HG02678 (cell line): ENCODE measurements around the gene SEPHS1.

Source experiments
- ATAC-seq: cut with Tn5 transposase; IDR thresholded peaks from one replicate; pipeline ENCODE4 v1.9.1; 2021; ENCODE audit warnings: mild to moderate bottlenecking, moderate library complexity; ENCODE audit not compliant: unreplicated experiment

The SEPHS1 gene

DNA sequence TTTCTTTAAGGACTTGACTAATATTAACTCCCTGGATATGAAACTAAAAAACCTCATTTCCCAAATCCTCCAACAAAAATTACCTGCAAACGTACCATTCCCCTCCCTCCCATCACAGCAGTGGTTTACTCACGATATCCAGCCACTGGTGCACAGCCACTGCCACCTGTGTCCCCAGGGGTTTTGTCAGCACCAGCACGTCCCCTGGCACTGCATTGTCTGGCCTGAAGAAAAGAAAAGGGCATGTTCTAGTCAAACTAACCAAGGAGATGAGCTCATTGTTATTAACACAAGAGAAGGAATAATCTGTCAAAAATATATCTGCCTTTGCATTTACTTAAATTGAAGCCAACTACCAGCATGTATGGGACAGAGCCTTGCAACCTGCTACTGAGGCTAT, 18.5 kb downstream of the SEPHS1 start:
- no peak for ATAC-seq

GRCh38 chr10:13328613-13329012, 19.5 kb downstream of the SEPHS1 start:
- no peak for ATAC-seq

DNA sequence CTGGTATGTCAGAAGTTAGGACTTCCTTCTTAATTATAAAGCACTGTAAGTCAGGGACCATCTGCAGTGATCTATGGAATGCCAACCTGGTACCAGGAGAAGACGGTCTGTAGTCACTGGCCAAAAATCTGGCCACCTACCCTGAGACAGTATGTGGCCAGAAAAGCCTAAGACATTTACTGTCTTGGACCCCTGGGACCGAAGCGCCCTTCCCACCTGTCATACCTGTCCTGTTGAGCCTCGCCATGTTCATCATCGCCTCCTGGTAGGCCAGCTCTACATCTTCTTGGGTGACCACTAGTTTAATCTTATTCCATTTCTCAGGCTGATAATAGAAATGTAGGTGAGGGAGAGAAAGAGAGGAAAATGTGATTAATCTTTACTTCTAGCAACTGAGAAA, 20.0 kb downstream of the SEPHS1 start:
- ATAC-seq = no peak

DNA sequence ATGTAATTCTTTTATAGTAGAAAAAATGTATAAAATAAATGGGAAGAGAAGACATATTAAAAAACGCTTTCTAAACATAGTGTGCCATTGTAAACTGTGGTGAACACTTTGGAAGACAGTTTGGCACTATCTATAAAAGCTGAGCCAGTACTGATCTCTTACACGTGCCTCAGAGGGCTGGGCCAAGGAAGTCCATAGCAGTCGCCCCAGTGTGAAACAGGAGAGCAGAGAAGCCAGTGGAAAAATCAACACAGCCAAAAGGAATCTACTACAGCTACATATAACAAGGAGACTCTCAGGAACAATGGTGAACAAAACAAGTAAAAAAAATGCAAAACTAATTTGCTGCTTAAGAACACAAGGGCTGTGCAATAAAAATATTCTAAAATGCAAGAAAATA, 20.6 kb downstream of the SEPHS1 start:
- no peak for ATAC-seq

DNA sequence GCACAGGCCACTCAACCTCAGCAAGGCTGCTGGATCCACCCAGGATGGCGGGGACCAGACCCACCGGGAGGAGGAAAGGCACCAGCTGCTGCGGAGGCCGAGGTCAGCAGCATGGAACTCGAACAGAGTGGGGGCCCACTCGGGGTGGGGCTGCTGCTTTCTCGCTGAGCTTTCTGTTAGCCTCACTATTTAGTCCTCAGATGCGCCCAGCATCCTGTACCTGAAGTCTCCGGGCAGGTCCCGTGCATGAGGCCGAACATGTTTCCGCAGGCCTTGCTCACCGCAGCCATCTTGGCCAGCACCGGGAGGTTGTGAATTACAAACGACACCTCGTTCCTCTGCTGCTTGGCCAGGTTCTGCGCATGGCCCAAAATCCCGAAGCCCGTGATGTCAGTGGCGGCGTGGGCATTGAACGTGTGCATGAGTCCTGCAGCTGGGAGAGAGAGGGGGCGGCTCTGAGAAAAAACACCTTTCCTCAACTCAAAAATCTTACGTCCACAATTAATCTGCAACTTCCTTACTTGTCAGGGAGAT, 25.4 kb downstream of the SEPHS1 start:
- no peak for ATAC-seq

GRCh38 chr10:13321576-13321975, 26.5 kb downstream of the SEPHS1 start:
- no peak for ATAC-seq

- no peak for ATAC-seq
These were observed 28.9 kb downstream of the SEPHS1 start for GRCh38 chr10:13319166-13319565.

- ATAC-seq = no peak
These were observed 30.6 kb downstream of the SEPHS1 start for GRCh38 chr10:13317474-13317873.

- ATAC-seq = no peak
These were observed 31.3 kb downstream of the SEPHS1 start for GRCh38 chr10:13316635-13317311.

- ATAC-seq = no peak
These were observed 32.7 kb downstream of the SEPHS1 start for GRCh38 chr10:13315361-13315760.

DNA sequence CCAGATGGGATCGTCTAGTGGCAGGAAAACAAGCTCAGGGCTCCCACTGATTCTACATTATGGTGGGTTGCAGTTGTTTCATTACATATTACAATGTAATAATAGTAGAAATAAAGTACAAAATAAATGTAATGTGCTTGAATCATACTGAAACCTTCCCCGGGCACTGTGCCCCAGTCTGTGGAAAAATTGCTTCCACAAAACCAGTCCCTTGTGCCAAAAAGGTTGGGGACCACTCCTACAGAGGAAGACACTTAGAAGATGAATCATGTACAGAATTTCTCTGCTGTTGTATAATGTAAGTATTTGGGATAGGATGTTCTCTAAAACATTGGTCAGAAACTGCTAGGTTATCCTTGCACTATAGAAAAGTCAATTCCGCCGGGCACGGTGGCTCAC, 36.9 kb downstream of the SEPHS1 start:
- no peak for ATAC-seq

- no peak for ATAC-seq
These were observed 37.4 kb downstream of the SEPHS1 start for GRCh38 chr10:13310518-13311176.

- no peak for ATAC-seq
These were observed 38.3 kb downstream of the SEPHS1 start for GRCh38 chr10:13309792-13310191.

GRCh38 chr10:13308096-13308495, 40.0 kb downstream of the SEPHS1 start:
- no peak for ATAC-seq

DNA sequence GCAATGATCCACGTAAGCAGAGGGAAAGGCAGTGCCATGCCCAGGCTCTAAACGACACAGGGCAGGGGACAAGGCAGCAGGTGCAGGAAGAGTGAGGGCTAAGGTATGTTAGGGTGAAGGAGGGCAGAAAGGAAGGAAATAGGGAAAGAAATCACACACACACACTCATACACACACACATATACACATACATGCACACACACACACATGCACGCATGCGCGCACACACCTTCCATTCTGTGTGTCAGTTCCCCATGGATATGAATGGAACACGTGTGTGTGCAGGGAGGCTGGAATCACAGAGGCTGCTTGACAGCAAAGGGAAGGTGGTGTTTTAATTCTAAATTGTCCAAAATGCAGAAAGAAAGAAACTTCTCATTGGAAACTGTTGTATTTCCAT, 42.0 kb downstream of the SEPHS1 start:
- no peak for ATAC-seq

GRCh38 chr10:13302821-13303555, 45.1 kb downstream of the SEPHS1 start:
- no peak for ATAC-seq

DNA sequence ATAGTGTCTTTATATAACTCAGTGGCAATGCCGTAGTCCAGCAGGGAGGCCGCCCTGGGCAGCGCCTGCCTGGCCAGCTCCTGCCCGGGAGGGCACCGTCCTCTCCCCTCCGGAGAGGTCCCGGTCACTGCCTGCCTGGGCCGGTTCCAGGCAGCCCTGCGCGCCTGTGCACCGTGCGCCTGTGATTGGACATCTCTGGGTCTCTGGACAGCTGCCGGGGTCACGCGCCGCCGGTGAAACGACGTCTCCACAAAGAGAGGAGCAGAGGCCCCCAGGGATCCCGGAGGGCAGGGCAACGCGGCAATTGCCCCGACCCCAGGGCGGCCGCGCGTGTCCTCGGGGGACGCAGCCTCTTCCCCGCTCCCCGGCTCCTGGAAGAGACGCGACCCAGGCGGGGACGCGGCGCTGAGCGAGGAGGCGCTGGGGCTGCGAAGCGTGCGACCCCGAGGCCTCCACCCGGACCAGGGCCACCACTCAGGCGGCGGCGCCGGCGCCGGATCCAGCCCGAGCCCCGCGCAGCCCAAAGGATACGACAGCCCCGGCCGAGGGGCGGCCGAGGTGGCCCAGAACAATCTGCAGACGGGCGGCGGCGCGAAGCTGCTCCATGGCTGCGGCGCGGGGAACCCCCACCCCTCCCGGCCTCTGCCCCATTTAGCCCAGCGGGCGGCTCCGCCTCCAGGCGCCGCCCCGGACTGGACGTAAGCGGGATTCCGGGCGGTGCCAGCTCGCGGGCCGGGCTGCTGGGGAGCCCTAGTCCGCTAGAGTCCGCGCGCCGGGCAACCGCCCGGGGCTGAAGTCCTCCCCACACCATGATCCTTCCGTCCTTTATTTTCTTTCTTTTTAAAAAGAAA, 48.4 kb downstream of the SEPHS1 start, which contains the start of gene PHYH:
TSS of gene PHYH (minus strand) at position 628 of the 851 bp plus-strand sequence. CDS start at position 606, 22 bp downstream.
- ATAC-seq = peak; percentile 75

GRCh38 chr10:13298748-13299436, 49.2 kb downstream of the SEPHS1 start:
- no peak for ATAC-seq

GRCh38 chr10:13296476-13296875, 51.6 kb downstream of the SEPHS1 start:
- no peak for ATAC-seq

GRCh38 chr10:13294784-13295183, 53.3 kb downstream of the SEPHS1 start:
- no peak for ATAC-seq
